Neural crest cell (in vitro differentiated cells): ENCODE data around the gene MYBPHL. TPM values are rescaled to one million over a fixed set of nuclear protein-coding genes. Genes with fewer than 3 reads are reported as not detected.

Experiments used
- DNase-seq: peaks from one replicate; pipeline ENCODE4 v3.0.0; 2021; ENCODE audit warnings: low read depth, mixed read lengths, low spot score
- H3K27ac Mint-ChIP-seq: one replicate; pipeline ENCODE4 v1.8.0; 2021; ENCODE audit warnings: mild to moderate bottlenecking, mixed read lengths; ENCODE audit not compliant: unreplicated experiment
- H3K27me3 Mint-ChIP-seq: 2 replicates; pipeline ENCODE4 v1.8.0; 2021; ENCODE audit warnings: low read depth, mild to moderate bottlenecking, mixed read lengths
- H3K36me3 Mint-ChIP-seq: 2 replicates; pipeline ENCODE4 v1.8.0; 2021; ENCODE audit warnings: low read depth, mild to moderate bottlenecking, mixed read lengths
- H3K4me1 Mint-ChIP-seq: 2 replicates; pipeline ENCODE4 v1.8.0; 2021; ENCODE audit warnings: mixed read lengths
- H3K4me3 Mint-ChIP-seq: one replicate; pipeline ENCODE4 v1.8.0; 2021; ENCODE audit warnings: mild to moderate bottlenecking, mixed read lengths
- H3K9me3 Mint-ChIP-seq: 2 replicates; pipeline ENCODE4 v1.8.0; 2021; ENCODE audit warnings: mixed read lengths
- CTCF ChIP-seq: fragments of 200-600 bp; sonication (generic); conservative IDR thresholded peaks from 2 replicates; pipeline ENCODE4 v1.5.0; 2021; ENCODE audit warnings: antibody characterized with exemption, mild to moderate bottlenecking
- total RNA-seq: library from RNA; stranded (reverse); gene quantifications from 2 replicates; pipeline ENCODE4 v1.2.1, GENCODE V29; 2021

The MYBPHL gene
- total RNA-seq, 1 donor from 2014 or later = 0.82 TPM

- Mint-ChIP-seq H3K36me3 (peaks cover 16% of the 10 kb centered on the region), H3K27me3 (no peaks in the 10 kb centered on the region), H3K27ac (no peak overlapping the region), H3K4me1 (peaks cover 39% of the 10 kb centered on the region), H3K9me3 (no peaks in the 10 kb centered on the region), H3K4me3 (peak overlapping the region; percentile 38)
- DNase-seq = no peak
- no peak for TF ChIP-seq CTCF
Observed at GRCh38 chr1:109247401-109248365, 59.1 kb downstream of the MYBPHL start.

- Mint-ChIP-seq H3K27me3 (no peaks in the 10 kb centered on the region), H3K4me1 (peaks cover 39% of the 10 kb centered on the region), H3K27ac (no peak overlapping the region), H3K4me3 (no peak overlapping the region), H3K9me3 (no peaks in the 10 kb centered on the region), H3K36me3 (peaks cover under 1% of the 10 kb centered on the region)
- TF ChIP-seq CTCF = no peak
- no peak for DNase-seq
Observed at GRCh38 chr1:109246141-109246551, 60.7 kb downstream of the MYBPHL start.

- DNase-seq = no peak
- TF ChIP-seq CTCF = no peak
- Mint-ChIP-seq H3K4me1 (peaks cover 39% of the 10 kb centered on the region), H3K36me3 (no peaks in the 10 kb centered on the region), H3K4me3 (peak overlapping the region; percentile 2), H3K27me3 (no peaks in the 10 kb centered on the region), H3K9me3 (no peaks in the 10 kb centered on the region), H3K27ac (no peak overlapping the region)
Observed at GRCh38 chr1:109243860-109244552, 62.8 kb downstream of the MYBPHL start.

- Mint-ChIP-seq H3K4me3 (peak overlapping the region; percentile 49), H3K27ac (no peak overlapping the region), H3K4me1 (peaks cover 42% of the 10 kb centered on the region), H3K36me3 (no peaks in the 10 kb centered on the region), H3K9me3 (no peaks in the 10 kb centered on the region), H3K27me3 (no peaks in the 10 kb centered on the region)
- TF ChIP-seq CTCF = no peak
- no peak for DNase-seq
Observed at GRCh38 chr1:109243221-109243620, 63.6 kb downstream of the MYBPHL start.

GRCh38 chr1:109242387-109242786, 64.4 kb downstream of the MYBPHL start:
- TF ChIP-seq CTCF = no peak
- H3K4me1 Mint-ChIP-seq = peaks cover 50% of the 10 kb centered on the region
- DNase-seq = no peak
- peaks cover 5% of the 10 kb centered on the region for H3K36me3 Mint-ChIP-seq
- H3K9me3 Mint-ChIP-seq = no peaks in the 10 kb centered on the region
- no peaks in the 10 kb centered on the region for H3K27me3 Mint-ChIP-seq
- H3K4me3 Mint-ChIP-seq = peak overlapping the region; percentile 56
- H3K27ac Mint-ChIP-seq = no peak overlapping the region

Other genes starting within 250 kb of the MYBPHL start
- 22.4 and 24.9 TPM in 2 replicates for gene TAF13, start 231.0 kb downstream of the MYBPHL start, total RNA-seq
- 26.1 and 28.4 TPM in 2 replicates for gene TMEM167B, start 216.2 kb downstream of the MYBPHL start, total RNA-seq
- 0.64 and 0.70 TPM in 2 replicates for gene ELAPOR1, start 192.9 kb downstream of the MYBPHL start, total RNA-seq
- 156 and 158 TPM in 2 replicates for gene SARS1, start 93.1 kb downstream of the MYBPHL start, total RNA-seq
- gene CELSR2, start 57.5 kb downstream of the MYBPHL start, total RNA-seq = 97.1 and 99.2 TPM in 2 replicates
- gene PSRC1, start 23.9 kb downstream of the MYBPHL start, total RNA-seq = 100 and 102 TPM in 2 replicates
- gene SORT1, start 90.9 kb upstream of the MYBPHL start, total RNA-seq = 60.8 and 61.6 TPM in 2 replicates
- gene PSMA5, start 119.4 kb upstream of the MYBPHL start, total RNA-seq = 99.8 and 109 TPM in 2 replicates
- gene SYPL2, start 159.5 kb upstream of the MYBPHL start, total RNA-seq = 0.18 and 0.47 TPM in 2 replicates
- gene ATXN7L2, start 176.9 kb upstream of the MYBPHL start, total RNA-seq = 13.2 and 15.6 TPM in 2 replicates
- gene CYB561D1, start 187.1 kb upstream of the MYBPHL start, total RNA-seq = 7.8 and 8.0 TPM in 2 replicates
- 6.1 and 7.2 TPM in 2 replicates for gene AMIGO1, start 202.7 kb upstream of the MYBPHL start, total RNA-seq
- not detected in 2 replicates for gene GPR61, start 232.9 kb upstream of the MYBPHL start, total RNA-seq
- 9.8 and 10.2 TPM in 2 replicates for gene GNAI3, start 241.6 kb upstream of the MYBPHL start, total RNA-seq